Activated CD4-positive, alpha-beta T cell treated with anti-CD3 and anti-CD28 coated beads, Interleukin-2, amount 50 U/mL, for 48 hours (primary cell): ENCODE data around the gene ZNF134.

Experiments used
- DNase-seq, 2 experiments: peaks; one replicate each; pipeline ENCODE4 v3.0.0-alpha.2; 2020

ZNF134 gene

GRCh38 chr19:57613941-57614743 lies at the start of gene ZNF134:
Gene ZNF134, plus strand, starts transcription at chr19:57614242. Its CDS starts 5,227 bp downstream, at chr19:57619469.
- peak; percentile 89 to 92 for DNase-seq

- no peak for DNase-seq
These were observed 47.4 kb upstream of the ZNF134 start for GRCh38 chr19:57566396-57567265.

DNA sequence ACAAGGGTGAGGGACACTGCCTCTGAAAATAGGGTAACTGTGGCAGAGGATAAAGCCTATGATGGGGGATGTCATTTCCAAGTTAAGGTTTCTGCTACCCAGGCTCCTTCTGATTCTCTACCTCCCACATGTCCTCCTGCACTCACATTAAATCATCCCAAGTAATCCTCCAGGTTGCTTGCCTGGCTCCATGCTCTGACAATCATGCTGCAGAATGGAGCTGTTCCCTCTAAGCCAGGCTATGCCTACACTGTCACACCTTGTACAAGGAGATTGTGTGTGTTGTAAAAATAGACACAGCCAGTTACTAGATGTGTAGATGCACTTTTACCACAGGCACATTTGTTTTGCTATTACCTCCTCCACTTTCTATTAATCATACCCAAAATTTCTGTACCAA lies 43.3 kb upstream of the ZNF134 start:
- no peak for DNase-seq

DNA sequence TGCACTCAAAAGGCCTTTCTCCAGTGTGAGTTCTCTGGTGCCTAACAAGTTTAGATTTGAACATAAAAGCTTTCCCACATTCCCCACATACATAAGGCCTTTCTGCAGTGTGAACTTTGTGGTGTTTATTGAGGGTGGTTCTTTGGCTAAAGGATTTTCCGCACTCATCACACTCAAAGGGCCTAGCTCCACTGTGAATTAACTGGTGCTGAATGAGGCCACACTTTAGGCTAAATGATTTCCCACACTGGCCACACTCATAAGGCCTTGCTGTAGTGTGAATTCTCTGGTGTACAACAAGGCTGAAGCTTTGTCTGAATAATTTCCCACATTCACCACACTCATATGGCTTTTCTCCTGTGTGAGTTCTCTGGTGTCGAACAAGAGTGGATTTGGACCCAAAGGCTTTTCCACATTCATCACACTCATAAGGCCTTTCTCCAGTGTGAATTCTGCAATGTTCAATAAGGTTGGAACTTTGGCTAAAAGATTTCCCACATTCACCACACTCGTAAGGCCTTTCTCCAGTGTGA lies 41.6 kb upstream of the ZNF134 start:
- DNase-seq: no peak

GRCh38 chr19:57576661-57577060 lies 37.4 kb upstream of the ZNF134 start:
- no peak for DNase-seq

DNA sequence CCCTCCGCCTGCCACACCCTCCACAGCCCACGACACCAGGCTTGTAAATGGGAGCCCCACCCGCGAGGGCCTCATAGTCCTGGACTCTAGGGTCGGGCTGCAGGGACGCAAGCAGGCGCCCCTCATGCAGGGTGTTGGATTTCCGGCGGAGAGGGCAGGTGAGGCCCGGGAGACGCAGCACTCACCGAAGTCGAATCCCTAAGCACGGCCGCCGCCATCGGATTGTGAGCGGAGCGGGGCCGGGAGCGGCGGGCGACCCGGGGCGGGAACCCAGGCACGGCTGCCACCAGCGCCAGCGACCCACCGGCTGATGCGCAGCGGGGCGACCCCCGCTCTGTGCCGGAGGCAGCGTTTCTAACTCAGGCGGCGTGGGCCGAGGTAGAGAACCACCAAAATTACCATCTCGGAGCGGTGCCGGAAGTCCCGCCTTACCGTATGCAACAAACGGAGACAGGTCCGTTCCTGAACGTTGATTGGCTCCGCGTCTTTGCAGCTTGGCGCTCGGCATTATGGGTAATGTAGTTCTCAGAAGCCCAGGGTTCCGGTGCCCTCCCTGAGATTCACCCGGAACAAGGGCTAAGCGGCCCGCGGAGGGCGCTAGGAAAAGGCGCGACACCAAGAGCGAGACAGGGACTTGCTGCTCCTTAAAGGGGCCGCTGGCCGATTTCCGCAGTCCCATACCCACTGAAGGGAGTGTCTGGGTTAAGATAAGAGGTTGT lies 35.4 kb upstream of the ZNF134 start, which contains the start of gene ZNF416:
Gene ZNF416 (minus strand): TSS at position 425 of the 719 bp plus-strand sequence. CDS start 207 bp downstream, at position 218.
- DNase-seq: peak; percentile 91 to 94

DNA sequence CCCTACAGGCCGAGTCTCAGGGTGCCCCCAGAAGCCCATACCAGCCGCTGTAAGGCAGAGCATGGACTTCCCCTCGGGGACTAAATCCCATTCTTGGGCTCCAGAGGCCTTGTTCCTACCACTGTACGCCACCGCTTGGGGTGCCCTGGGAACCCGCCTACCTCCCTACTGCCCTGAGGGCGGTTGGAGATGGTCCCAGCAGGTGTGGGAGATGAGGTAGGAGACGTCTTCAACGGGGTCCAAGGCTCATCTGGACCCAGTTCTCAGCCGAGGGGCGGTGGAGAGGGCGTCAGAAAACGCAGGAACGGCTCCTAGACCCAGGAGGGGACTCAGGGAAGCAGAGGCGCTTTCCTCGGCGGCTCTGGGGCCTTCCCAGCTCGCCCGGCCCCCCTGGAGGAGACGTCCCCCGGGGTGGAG lies 30.9 kb upstream of the ZNF134 start:
- no peak for DNase-seq

GRCh38 chr19:57583521-57584416 lies 30.3 kb upstream of the ZNF134 start, which contains the start of gene ZIK1:
Gene ZIK1, plus strand, starts transcription at chr19:57584145. Its CDS starts 212 bp downstream, at chr19:57584357.
- peak; percentile 81 to 86 for DNase-seq

- DNase-seq: no peak
These were observed 26.5 kb upstream of the ZNF134 start for GRCh38 chr19:57587529-57587928.

DNA sequence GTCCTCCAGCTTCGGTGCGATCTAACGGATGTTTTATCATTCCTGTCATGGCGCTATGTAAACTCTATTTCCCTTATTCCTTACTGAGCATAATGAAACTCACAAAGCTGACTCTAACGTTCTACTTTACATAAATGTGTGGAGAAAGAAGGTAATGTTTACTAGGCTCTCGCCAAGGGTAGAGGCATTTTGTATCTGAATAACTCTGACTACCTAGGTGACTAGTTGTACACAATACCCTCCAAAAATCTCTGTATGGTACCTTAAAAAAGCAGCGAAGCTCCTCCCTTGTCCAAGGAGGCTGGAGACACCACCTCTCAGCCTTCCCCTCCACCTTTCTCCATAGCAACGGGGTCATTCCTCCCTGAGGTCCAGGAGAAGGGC lies 14.7 kb upstream of the ZNF134 start:
- DNase-seq: no peak

DNA sequence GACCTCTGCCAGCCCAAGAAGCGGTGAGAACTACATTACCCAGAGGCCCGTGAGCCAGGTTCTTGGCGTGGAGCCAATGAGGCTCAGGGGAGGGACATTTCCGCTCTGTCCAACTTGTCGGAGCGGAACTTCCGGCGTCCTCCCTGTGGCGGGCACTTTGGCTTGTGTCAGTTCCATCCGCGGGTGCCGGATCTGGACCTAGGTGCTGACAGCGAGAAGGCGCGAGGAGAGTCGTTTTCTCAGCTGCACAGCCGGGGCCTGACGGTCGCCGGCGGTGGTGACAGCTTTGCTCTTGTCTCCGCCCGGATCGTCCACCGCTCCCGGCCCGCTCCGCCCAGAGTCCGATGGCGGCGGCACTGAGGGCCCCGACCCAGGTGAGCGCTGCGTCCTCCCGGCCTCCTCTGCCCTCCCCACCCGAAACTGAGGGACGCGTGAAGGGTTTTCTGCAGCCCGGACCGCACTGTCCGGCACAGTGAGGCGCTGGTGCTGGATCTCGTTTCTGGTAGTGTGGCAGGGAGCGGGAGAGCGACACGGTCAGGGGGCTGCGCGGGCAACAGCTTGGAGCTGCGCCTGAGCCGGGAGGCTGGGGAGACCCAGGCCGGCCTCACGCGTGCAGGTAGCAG lies 14.2 kb upstream of the ZNF134 start, which contains the start of gene ZNF530:
Gene ZNF530 (plus strand): TSS at position 125 of the 623 bp plus-strand sequence. CDS start 4,461 bp downstream, outside the sequence.
- peak; percentile 91 to 94 for DNase-seq

GRCh38 chr19:57606931-57607330 lies 7.1 kb upstream of the ZNF134 start:
- no peak for DNase-seq

DNA sequence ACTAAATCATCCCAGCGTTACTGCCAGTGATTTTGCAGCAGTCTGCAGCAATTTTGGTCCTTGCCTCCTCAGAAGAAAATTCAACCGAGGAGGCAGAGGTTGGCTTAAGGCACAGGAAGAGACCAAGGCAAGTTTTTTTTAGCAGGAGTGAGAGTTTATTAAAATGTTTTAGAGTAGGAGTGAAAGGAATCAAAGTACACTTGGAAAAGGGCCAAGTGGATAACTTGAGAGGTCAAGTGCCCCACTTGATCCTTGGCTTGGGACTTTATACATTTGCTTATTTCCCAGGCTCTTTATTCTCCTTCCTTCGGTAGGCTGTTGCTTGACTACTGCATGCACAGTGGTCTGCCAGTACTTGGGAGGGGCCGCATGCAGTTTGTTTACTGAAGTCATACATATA lies 2.9 kb upstream of the ZNF134 start:
- DNase-seq: no peak

GRCh38 chr19:57615346-57615745 lies 1.3 kb downstream of the ZNF134 start:
- DNase-seq: no peak

- no peak for DNase-seq
These were observed 6.8 kb downstream of the ZNF134 start for GRCh38 chr19:57620673-57621348.

DNA sequence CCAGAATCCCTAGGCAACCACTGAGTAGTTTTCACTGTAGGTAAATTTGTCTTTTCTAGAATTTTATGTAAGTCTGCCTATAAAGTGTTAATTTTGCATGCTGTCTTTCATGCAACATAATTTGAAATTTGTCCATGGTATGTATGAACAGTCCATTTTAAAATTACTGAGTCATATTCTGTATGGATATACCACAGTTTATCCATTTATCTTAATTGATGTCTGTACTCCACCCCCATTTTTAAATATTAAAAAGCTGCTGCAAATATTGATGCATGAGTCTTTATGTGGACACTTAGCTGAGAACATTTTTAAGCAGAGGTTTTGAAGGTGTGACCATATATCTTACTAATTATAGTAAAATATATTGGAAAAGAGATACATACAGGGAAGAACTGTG lies 9.0 kb downstream of the ZNF134 start:
- DNase-seq: no peak

GRCh38 chr19:57632987-57633831 lies 19.2 kb downstream of the ZNF134 start, which contains the start of gene ZNF211:
Gene ZNF211, plus strand, starts transcription at chr19:57633168. Its CDS starts 179 bp downstream, at chr19:57633347.
- peak; percentile 82 to 86 for DNase-seq

DNA sequence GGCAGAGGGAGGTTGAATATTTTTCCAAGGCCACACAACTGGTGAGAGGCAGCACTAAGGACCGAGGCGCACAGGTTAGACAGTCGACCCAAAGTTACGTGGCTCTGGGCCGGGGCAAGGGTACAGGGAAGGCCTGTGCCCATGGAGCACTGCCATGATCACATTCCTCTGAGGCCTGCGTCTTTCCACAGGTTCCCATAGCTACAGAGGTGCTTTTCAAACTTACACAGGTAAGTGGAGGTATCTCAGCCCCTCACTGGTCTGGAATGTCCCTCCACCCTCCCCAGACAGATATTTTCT lies 19.7 kb downstream of the ZNF134 start:
- DNase-seq: no peak

DNA sequence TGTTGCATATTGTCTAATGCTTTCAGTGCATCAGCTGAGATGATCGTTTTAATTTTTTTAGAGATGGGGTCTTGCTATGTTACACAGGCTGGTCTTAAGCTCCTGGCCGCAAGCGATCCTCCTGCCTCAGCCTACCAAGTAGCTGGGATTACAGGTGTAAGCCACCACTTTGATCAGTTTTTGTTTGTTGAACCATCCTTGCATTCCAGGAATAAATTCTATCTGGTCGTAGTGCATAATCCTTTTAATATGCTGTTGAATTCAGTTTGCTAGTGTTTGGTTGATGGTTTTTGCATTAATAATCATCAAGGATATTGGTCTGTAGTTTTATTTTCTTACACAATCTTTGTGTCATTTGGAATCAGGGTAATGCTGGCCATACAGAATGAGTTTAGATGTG lies 23.3 kb downstream of the ZNF134 start:
- no peak for DNase-seq
